NCI-H1048 (cell line): ENCODE results near the gene CPLX1.

Experiments used
- DNase-seq: peaks from one replicate; lab custom pipeline; 2025; lab: John Stamatoyannopoulos, UW

CPLX1 gene

GRCh38 chr4:825971-826330, at the start of gene CPLX1:
Gene CPLX1 (minus strand): TSS chr4:826129. CDS start chr4:824522, 1,607 bp downstream.
- DNase-seq: no peak

- DNase-seq: no peak
Observed at GRCh38 chr4:874971-875817, 49.3 kb upstream of the CPLX1 start.

- no peak for DNase-seq
Observed at GRCh38 chr4:874056-874455, 48.1 kb upstream of the CPLX1 start.

- DNase-seq: no peak
Observed at GRCh38 chr4:872241-872981, 46.5 kb upstream of the CPLX1 start.

GRCh38 chr4:871484-871883, 45.6 kb upstream of the CPLX1 start:
- no peak for DNase-seq

- no peak for DNase-seq
Observed at GRCh38 chr4:870951-871350, 45.0 kb upstream of the CPLX1 start.

- DNase-seq: no peak
Observed at GRCh38 chr4:869776-870175, 43.8 kb upstream of the CPLX1 start.

- no peak for DNase-seq
Observed at GRCh38 chr4:868421-868820, 42.5 kb upstream of the CPLX1 start.

GRCh38 chr4:867526-868250, 41.8 kb upstream of the CPLX1 start:
- no peak for DNase-seq

GRCh38 chr4:866761-867390, 40.9 kb upstream of the CPLX1 start:
- no peak for DNase-seq

GRCh38 chr4:866068-866760, 40.3 kb upstream of the CPLX1 start:
- no peak for DNase-seq

- DNase-seq: no peak
Observed at GRCh38 chr4:865572-865971, 39.6 kb upstream of the CPLX1 start.

GRCh38 chr4:865121-865465, 39.2 kb upstream of the CPLX1 start:
- DNase-seq: no peak

- DNase-seq: no peak
Observed at GRCh38 chr4:864456-865120, 38.7 kb upstream of the CPLX1 start.

- DNase-seq: no peak
Observed at GRCh38 chr4:860561-860960, 34.6 kb upstream of the CPLX1 start.

- DNase-seq: no peak
Observed at GRCh38 chr4:859496-859895, 33.6 kb upstream of the CPLX1 start.

- no peak for DNase-seq
Observed at GRCh38 chr4:858831-859451, 33.0 kb upstream of the CPLX1 start.

GRCh38 chr4:858041-858481, 32.1 kb upstream of the CPLX1 start:
- DNase-seq: no peak

GRCh38 chr4:857461-857860, 31.5 kb upstream of the CPLX1 start:
- DNase-seq: no peak

GRCh38 chr4:856225-856901, 30.4 kb upstream of the CPLX1 start:
- DNase-seq: no peak
